Lung (tissue), 12 donors: ENCODE data around the gene AZIN2. TPM values are rescaled to one million over a fixed set of nuclear protein-coding genes. Genes with fewer than 3 reads are reported as not detected.
"Not testable (repeated sequence)": the region's sequence is repeated elsewhere in the genome, so short reads cannot be mapped to it uniquely, and the experiment has no call there.

ENCODE experiments used
- ATAC-seq: fragments of 200-7000 bp; cut with Tn5 transposase; one replicate; pipeline ENCODE4 v1.9.1; 2020; ENCODE audit warnings: moderate number of reproducible peaks; ENCODE audit not compliant: insufficient read depth, low FRiP score
- DNase-seq, 3 donors: peaks; one replicate each; pipeline ENCODE4 v3.0.0-alpha.2; 2013 to 2017
- H3K27ac ChIP-seq, 2 donors: one replicate each; pipeline ENCODE4 v1.5.1; 2013; ENCODE audit warnings: mild to moderate bottlenecking in 2 of 2, moderate library complexity in 2 of 2, control low read depth in 1 of 2, inconsistent platforms in 1 of 2, low read depth in 1 of 2, low read length in 1 of 2
- H3K27me3 ChIP-seq, 3 donors: one replicate each; pipeline ENCODE4 v1.5.1; 2013; ENCODE audit warnings: low read length in 2 of 3; ENCODE audit not compliant: control insufficient read depth in 3 of 3, insufficient read depth in 3 of 3
- H3K36me3 ChIP-seq, 4 donors: one replicate each; pipeline ENCODE4 v1.5.1; 2013; ENCODE audit warnings: low read length in 4 of 4, mild to moderate bottlenecking in 1 of 4, moderate library complexity in 1 of 4; ENCODE audit not compliant: control insufficient read depth in 4 of 4, insufficient read depth in 4 of 4
- H3K4me1 ChIP-seq, 5 donors: one replicate each; pipeline ENCODE4 v1.5.1; 2013; ENCODE audit warnings: low read length in 5 of 5, mild to moderate bottlenecking in 2 of 5, moderate library complexity in 1 of 5; ENCODE audit not compliant: control insufficient read depth in 5 of 5, insufficient read depth in 5 of 5
- H3K4me3 ChIP-seq: one replicate; pipeline ENCODE4 v1.5.1; 2013; ENCODE audit warnings: mild to moderate bottlenecking, control low read depth, moderate library complexity
- H3K9ac ChIP-seq, 2 donors: one replicate each; pipeline ENCODE4 v1.5.1; 2013; ENCODE audit warnings: low read length in 2 of 2, control low read depth in 1 of 2; ENCODE audit not compliant: insufficient read depth in 1 of 2
- H3K9me3 ChIP-seq, 4 donors: one replicate each; pipeline ENCODE4 v1.5.1; 2013; ENCODE audit warnings: low read length in 3 of 4, mild to moderate bottlenecking in 1 of 4, moderate library complexity in 1 of 4; ENCODE audit not compliant: control insufficient read depth in 4 of 4, insufficient read depth in 3 of 4
- WGBS, 2 donors: extraction: QIAGEN DNeasy Blood & Tissue Kit; methylation state at CpG; one replicate each; pipeline ENCODE4 v1.1.7; 2013; 5-methylcytosine and 5-hydroxymethylcytosine counted together
- polyA plus RNA-seq, 2 donors: library from polyadenylated mRNA; stranded (reverse); fragments of 200-250 nt; gene quantifications; one replicate each; pipeline ENCODE4 v1.2.1, GENCODE V29; 2013
- total RNA-seq, 2 donors: library from RNA; depleted of rRNA in 1 of 2; stranded (reverse); fragments of >200 nt in 1 of 2; gene quantifications; one replicate each; pipeline ENCODE4 v1.2.1, GENCODE V29; 2014 to 2021
- TF ChIP-seq, protein P1 (sequence below): IDR thresholded peaks from 2 replicates; pipeline ENCODE4 v1.5.1; 2012; ENCODE audit warnings: mild to moderate bottlenecking; ENCODE audit errors: control extremely low read depth, extremely low read depth
- donor health status: control.
- donor health status: control.
- donor health status: Bipolar disorder and iron deficiency.
- donor health status: healthy.
- donor health status: DM: yes; HTN: yes; CAD: no.

AZIN2 gene
- total and polyA plus RNA-seq, 4 donors = 1.2 to 12.8 (median 3.9) TPM

- 91 to 96% methylated on average over 4 of the region's 4 CpGs for WGBS, 2 donors
- Histone ChIP-seq H3K9me3 (no peaks in the 10 kb centered on the region), H3K36me3 (peaks cover 0 to 7% (median under 1%) of the 10 kb centered on the region in 4 donors), H3K27me3 (no peaks in the 10 kb centered on the region), H3K27ac (no peak overlapping the region), H3K4me3 (no peak overlapping the region), H3K9ac (no peak overlapping the region), H3K4me1 (peaks cover 0 to 11% (median 4%) of the 10 kb centered on the region in 5 donors)
- ATAC-seq = no peak
- no peak for DNase-seq
- TF ChIP-seq, protein P1, sequence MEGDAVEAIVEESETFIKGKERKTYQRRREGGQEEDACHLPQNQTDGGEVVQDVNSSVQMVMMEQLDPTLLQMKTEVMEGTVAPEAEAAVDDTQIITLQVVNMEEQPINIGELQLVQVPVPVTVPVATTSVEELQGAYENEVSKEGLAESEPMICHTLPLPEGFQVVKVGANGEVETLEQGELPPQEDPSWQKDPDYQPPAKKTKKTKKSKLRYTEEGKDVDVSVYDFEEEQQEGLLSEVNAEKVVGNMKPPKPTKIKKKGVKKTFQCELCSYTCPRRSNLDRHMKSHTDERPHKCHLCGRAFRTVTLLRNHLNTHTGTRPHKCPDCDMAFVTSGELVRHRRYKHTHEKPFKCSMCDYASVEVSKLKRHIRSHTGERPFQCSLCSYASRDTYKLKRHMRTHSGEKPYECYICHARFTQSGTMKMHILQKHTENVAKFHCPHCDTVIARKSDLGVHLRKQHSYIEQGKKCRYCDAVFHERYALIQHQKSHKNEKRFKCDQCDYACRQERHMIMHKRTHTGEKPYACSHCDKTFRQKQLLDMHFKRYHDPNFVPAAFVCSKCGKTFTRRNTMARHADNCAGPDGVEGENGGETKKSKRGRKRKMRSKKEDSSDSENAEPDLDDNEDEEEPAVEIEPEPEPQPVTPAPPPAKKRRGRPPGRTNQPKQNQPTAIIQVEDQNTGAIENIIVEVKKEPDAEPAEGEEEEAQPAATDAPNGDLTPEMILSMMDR = no peak
Observed at GRCh38 chr1:33097762-33098161, 16.8 kb downstream of the AZIN2 start.

DNA sequence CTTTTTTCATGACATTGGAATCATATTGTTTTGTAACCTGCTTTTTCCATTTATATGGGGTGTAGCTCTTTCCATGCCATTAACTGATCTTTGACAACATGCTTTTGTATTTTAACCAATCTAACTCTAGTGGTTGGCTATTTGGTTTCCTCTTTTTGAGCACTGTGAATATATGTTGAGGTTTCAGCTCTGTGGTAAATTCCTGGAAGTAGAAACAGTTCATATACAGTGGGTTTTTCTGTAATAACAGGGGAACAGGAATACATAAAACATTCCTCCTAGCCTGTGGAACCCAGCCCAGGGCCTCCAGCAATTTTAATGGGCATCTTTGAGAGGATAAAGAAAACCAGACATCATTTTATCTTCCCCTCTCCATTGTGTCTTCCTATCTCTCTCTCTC lies 17.4 kb downstream of the AZIN2 start:
- no peaks in the 10 kb centered on the region for H3K27me3 ChIP-seq
- ATAC-seq (no peak), DNase-seq (no peak)
- H3K4me3 ChIP-seq = no peak overlapping the region
- TF ChIP-seq, protein P1 = no peak
- peaks cover 0 to 10% (median under 1%) of the 10 kb centered on the region in 4 donors for H3K36me3 ChIP-seq
- no peak overlapping the region for H3K27ac ChIP-seq
- no peak overlapping the region for H3K9ac ChIP-seq
- no peaks in the 10 kb centered on the region for H3K9me3 ChIP-seq
- peaks cover 0 to 11% (median 4%) of the 10 kb centered on the region in 5 donors for H3K4me1 ChIP-seq

DNA sequence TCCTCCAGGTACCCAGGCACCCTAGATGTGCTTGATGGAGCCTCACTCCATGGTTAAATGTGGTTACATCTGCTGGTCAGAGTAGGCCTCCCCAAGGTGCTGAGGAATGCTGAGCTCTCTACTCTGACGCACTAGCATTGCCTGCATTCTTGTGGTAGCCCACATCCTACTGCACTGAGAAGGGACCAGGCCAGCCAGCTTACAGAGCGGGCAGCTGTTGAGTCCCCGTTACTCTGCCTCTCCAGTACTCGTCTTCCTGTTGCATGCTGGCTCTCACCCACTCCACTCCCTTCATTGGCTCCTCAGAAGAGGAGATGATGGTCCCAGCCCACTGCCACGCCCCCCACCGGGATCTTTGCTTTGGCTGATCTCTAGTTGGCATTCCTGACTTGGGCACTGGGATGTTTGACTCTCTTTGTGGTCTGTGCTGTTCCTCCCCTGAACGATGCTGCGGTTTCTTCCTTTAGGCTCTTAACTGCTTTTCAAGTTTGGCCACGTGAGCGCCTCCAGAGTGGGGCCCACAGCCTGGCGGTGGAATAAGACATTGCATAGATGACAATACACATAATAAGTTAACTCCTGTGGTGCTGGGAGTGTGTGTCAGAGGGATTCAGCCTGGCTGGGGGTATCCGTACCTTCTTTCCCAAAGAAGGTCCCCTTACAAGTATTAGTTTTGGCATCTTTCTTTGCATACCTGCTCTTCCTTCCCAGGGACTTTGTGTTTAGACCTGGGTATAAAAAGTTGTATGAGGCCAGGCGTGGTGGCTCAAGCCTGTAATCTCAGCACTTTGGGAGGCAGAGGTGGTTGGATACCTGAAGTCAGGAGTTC lies 18.6 kb downstream of the AZIN2 start:
- Histone ChIP-seq H3K9ac (no peak overlapping the region), H3K36me3 (peaks cover 0 to 10% (median under 1%) of the 10 kb centered on the region in 4 donors), H3K9me3 (no peaks in the 10 kb centered on the region), H3K4me3 (no peak overlapping the region), H3K4me1 (peaks cover 0 to 11% (median 4%) of the 10 kb centered on the region in 5 donors), H3K27me3 (no peaks in the 10 kb centered on the region), H3K27ac (peak overlapping the region in 1 of 2 donors; percentile 12)
- DNase-seq (peak; percentile 32 to 51 (median 41)), ATAC-seq (peak; percentile 81)
- TF ChIP-seq, protein P1 = no peak
- 21 to 44% methylated on average over 13 of the region's 13 CpGs for WGBS, 2 donors

DNA sequence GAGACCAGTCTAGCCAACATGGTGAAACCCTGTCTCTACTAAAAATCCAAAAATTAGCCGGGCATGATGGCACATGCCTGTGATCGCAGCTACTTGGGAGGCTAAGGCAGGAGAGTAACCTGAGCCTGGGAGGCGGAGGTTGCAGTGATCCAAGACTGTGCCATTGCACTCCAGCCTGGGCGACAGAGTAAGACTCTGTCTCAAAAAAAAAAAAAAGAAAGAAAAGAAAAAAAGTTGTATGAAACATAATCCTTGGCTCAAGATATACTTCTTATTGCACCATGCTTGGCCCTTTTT lies 19.1 kb downstream of the AZIN2 start:
- H3K4me3 ChIP-seq, H3K27me3 ChIP-seq, H3K9me3 ChIP-seq, DNase-seq, H3K9ac ChIP-seq, H3K36me3 ChIP-seq, ATAC-seq: not testable (repeated sequence)
- Histone ChIP-seq H3K4me1 (peaks cover 0 to 11% (median 4%) of the 10 kb centered on the region in 5 donors), H3K27ac (peak overlapping the region in 1 of 2 donors; percentile 1)
- WGBS, 2 donors = 95 to 98% methylated on average over 4 of the region's 4 CpGs
